ENCODE data around the gene ZDHHC11.
"Not testable (repeated sequence)": the region's sequence is repeated elsewhere in the genome, so short reads cannot be mapped to it uniquely, and the experiment has no call there.

Gene ZDHHC11

DNA sequence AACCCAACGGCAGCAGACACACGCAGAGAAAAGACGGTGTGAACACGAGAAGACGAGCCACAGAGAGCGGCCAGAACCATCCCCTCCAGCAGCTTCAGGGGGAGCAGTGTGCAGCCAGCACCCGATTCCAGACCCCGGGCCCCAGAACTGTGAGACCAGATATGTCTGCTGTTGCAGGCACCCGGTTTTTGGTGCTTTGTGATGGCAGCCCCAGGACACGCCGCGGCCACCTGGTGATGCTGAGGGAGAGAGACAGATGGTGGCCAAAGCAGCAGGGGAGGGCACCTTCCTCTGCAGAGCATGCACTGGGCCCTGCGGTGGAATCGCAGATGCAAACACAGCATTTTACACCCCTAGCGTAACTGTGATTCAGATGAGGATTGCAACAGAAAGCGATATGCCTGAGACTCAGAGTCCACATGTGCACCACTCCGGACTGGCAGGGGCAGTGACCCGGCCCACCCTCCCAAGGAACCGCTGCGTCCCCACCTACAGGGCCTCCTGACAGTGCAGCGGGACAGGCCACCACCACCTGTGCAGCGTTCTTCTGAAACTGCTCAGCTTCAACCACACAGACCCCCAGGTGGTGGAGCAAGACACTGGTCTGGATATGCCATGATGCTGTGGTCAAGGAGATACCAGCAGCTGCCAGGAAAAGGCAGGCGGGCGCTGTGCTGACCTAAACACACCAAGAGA is 90.3 kb downstream of the ZDHHC11 start:
- no peak for DNase-seq (ENCODE audit: low read depth)

DNA sequence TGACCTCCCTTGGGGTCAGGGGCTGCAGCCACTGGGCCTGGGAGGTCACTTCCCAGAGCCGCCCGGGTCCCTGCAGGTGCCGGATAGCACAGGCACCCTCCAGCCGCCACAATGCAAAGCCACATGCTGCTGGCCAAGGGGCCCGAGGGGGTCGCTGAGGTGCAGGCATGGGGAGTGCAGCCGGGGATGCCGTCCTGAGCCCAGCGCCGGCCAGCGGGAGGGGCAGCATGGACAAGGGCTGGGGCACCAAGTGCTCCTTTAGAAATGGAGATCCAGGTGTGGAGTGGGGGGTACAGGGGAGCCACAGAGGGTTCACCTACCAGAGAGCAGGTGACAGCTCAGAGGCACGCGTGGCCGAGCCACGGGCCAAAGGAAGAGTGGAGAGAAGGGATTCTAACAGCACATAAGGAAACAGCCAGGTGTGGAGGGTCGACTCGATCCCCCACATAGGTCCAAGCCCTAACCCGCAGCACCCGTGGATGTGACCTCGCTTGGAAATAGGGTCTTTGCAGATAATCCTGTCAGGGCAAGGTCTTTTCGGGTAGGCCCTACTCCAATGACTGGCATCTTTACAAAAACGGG is 90.9 kb downstream of the ZDHHC11 start:
- no peak for DNase-seq (ENCODE audit: low read depth)

DNA sequence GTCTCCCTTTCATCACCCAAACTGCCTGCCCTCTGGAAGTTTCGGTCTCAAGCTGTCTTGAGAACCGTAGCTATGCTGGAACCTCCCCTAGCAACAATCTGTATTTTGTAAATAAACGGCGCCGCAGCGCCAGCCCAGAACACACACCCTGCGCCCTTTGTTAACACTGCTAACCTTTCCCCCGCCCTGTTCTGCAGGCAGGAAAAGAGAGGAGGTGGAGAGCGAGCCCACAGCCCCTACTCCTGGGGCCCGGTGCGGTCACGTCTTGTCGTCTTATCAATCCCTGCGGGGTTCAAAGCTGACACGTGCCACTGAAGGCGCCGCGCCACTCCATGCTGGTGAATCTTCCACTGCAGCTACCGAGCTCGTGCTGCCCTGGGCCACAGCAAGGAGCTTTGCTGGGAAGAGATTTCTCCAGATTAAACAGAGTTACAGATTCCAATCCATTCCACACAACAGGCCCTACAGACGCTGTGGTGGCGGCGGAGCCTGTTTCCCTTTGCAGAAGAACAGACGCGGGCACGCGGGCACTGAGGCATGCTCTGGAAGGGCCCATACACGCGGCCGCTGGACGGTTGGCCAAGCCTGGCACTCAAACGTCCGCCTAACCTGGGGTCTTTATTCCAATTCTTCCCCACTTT is 91.6 kb downstream of the ZDHHC11 start:
- peak; percentile 33 for DNase-seq (ENCODE audit: low read depth)

DNA sequence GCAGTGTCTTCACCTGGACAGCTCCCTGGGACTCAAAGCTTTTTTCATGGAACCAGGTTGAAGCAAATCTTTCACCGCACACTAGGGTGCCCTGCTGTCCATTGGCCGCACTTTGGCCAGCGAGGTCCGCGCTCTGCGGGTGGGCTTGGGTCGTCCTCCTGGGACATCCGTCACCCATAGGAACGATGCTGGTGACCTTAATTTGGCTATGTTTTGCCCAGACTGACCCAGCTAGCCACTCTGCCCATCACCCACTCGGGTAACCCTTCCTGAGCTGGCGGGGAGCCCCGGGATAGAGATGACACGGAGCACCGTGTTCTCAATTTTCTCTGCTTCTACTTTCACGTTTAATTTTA is 92.1 kb downstream of the ZDHHC11 start:
- no peak for DNase-seq (ENCODE audit: low read depth)

DNA sequence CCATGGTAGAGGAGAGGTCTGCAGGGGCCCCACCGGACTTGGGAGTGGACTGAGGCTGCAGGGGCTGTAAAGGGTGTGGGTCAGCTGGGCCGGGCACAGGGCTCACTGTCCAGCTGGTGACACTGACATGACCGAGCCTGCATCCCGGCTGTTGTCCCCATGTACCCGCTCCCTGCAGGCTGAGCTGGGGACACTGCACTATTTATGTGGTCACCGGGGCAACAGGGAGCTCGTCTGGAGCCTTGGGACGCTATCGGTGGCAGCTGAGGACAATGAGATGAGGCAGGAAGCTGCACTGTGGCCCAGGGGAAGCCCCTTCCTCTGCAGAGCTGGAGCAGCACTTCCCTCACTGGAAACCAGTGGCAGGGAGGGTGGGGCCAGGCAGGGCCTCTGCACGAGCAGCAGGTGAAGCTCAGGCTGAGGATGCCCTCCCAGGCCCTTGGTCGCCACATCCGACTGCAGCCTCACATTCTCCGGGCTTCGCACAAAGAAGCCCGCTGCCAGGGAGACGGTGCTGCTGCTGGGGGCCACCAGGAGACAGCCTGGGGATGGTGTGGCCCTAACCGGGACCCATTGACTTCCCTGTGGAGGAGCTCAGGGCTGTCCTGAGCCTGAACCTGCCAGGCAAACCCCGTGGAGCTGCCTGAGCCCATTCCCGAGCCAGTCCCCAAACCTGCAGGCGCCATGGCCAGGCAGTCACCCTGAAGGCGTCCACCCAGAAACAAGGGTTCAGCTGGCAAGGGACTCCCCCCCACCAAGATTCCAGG is 92.7 kb downstream of the ZDHHC11 start:
- DNase-seq (ENCODE audit: low read depth), result no peak

DNA sequence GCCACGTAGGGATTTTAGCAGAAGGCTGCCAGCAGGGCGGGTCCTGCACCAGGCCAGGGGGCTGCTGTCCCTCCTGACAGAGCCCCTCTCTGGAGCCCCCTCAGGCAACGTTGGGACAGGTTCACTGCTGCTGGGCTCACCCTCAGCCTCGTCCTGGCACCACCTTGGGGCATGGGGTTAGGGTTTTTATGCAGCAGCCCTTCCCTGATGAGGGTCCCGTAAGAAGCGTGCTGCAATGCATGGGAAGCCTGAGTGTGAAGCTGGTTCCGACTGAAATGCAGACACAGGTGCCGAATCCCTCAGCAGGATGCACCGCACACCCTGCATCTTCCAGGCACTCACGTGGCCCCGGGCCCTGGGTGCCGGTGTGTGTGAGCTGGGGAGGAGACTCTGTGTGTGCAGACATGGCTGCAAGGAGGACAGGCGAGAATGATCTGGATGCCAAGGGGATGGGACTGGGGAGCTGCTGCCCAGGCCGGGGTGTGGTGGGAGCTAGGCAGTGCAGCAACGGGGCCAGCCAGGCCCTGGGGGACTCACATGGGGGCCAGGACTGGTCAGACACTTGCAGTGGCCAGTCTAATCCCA is 93.3 kb downstream of the ZDHHC11 start:
- DNase-seq (ENCODE audit: low read depth), result no peak

DNA sequence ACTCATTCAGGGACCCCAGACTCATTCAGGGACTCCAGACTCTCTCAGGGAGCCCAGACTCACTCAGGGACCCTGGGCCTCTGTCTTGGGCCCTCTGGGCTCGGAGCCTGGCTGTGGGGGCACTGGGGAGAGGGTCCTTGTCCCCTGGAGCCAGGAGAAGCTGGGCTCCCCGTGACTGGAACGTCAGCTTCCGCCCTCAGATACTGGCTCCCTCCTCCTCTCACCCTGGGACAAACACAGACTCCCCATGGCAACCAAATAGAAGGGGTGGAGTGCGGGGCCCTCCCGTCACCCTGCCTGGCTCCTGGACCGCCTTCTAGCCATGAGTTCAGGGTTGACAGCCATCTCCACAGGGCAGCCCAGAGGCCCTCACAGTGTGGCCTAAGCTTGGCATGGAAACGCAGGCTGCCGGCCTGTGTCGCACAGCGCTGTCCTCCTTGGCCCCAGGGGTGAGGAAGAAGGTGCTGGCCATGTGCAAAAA is 93.9 kb downstream of the ZDHHC11 start:
- DNase-seq (ENCODE audit: low read depth), result no peak

DNA sequence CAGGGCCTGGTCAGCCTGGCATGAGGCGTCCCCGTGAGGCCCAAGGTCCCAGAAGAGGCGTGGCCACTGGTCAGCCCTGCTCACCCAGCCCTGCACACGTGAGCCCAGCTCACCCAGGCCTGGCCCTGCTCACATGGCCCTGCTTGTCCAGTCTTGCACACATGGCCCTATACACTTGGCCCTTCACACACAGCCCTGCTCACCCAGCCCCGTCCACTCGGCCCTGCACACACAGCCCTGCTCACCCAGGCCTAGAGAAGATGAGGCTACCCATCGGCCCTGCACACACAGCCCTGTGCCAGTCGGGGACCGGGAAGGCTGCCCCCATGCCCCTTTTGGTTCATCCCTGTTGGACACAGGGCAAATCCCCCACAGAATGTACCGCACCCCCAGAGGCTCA is 94.6 kb downstream of the ZDHHC11 start:
- no peak for DNase-seq (ENCODE audit: low read depth)

DNA sequence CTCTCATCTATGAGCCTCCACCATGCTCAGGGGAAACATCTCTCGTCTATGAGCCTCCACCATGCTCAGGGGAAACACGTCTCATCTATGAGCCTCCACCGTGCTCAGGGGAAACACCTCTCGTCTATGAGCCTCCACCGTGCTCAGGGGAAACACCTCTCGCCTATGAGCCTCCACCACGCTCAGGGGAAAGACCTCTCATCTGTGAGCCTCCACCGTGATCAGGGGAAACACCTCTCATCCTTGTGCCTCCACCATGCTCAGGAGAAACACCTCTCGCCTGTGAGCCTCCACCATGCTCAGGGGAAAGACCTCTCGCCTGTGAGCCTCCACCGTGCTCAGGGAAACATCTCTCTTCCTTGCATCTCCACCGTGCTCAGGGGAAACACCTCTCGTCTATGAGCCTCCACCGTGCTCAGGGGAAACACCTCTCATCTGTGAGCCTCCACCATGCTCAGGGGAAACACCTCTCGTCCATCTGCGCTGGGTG is 96.6 kb downstream of the ZDHHC11 start:
- not testable (repeated sequence) for DNase-seq (ENCODE audit: low read depth)

DNA sequence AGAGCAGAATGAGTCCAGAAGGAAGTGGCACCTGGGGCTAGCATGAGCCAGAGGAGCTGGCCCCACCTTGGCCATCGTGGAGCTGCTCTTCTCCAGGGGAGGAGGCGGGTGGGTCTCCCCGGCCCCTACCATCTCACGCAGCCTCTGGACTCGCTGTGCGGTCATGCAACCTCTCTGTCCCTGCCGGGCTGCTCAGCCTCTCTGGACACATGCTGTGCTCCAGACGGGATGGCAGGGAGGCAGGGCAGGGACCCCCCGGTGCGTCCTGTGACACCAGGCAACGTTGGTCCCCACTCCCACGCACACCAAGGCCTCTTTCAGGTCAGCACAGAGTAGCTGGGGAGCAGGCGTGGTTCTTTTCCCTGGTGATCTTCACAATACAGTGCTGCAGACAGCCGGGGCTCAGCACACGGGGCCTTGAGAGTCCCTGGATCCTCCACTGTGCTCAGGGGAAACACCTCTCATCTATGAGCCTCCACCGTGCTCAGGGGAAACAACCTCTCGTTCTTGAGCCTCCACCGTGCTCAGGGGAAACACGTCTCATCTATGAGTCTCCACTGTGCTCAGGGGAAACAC is 97.1 kb downstream of the ZDHHC11 start:
- DNase-seq (ENCODE audit: low read depth), result not testable (repeated sequence)

DNA sequence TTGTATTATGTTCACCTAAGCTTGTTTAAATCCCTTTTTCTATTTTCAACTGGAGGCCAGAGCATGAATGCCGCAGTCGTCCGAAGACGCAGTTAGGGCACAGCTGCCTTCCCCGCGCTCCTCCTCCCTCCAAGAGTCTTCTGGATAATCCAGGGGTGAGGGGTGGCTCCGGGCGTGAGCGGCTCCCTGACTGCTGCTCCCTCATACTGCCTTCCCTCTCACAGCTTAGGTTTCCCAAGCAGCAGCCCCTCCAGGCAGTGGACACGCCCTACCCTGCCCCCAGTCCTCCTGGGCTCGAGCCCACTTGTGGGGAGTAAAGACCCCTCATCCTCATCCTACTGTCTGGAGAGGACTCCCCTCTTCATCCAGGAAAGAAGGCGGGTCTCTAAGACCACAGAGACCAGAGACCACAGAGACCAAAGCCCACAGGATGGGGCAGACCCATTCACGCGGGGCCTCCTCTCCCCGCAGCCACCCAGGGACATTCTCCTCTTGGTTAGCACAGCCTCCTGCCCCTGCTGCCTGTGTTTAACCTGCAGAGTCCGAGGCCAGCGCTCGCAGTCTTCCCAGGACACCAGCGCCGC is 98.2 kb downstream of the ZDHHC11 start:
- not testable (repeated sequence) for DNase-seq (ENCODE audit: low read depth)

DNA sequence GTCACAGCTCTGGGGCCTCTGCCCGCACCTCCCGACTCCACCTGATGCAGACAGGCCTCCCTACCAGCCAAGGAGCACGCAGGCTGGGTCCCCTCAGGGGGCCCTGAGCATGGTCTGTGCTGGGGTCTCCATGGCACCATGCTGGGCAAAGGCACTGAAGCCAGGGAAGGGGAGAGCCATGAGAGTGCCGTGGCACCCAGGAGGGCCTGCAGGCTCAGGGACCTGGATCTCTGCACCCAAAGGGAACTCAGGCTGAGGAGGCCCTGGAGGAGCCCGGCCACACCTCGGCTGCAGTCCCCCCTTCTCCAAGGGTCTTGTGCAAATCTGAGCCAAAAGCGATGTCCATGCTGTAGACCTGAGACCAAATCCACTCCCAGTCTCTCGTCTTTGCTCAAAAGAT is 98.8 kb downstream of the ZDHHC11 start:
- DNase-seq (ENCODE audit: low read depth), result not testable (repeated sequence)

DNA sequence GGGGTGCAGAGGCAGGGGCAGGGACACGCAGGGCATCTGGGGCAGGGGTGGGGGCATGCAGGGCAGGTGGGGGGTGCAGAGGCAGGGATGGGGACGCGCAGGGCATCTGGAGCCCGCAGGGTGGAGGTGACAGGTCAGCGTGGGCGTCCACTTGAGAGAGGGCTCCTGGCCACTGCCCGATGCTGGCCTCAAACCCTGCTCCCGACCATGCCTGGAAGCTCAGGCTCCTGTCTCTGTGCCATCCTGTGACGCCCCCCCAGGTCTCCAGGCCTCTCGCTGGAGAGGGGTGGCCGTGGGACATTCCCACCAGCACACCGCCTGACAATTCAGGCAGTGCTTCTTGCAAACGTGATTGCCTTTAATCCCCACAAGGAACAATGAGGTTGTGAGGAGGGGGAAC is 99.3 kb downstream of the ZDHHC11 start:
- no peak for DNase-seq (ENCODE audit: low read depth)

DNA sequence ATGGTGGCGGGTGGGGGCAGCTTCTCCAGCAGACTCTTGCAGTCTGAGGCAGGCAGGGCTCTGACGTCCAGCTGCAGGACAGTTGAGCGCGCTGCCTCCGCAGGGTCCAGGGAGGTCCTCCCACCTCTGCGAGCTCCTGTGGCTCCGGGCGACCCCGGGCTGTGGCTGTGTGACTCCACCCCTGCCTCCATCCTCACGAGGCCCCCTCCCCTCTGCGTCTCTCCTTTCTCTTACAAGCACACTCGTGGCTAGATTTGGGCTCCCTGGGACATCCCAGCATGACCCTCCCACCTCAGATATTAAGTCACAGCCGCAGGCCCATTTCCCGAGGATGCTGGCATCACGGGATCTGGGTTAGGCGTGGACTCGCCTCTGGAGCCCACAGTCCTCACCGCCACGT is 100.6 kb downstream of the ZDHHC11 start:
- DNase-seq (ENCODE audit: low read depth), result not testable (repeated sequence)

DNA sequence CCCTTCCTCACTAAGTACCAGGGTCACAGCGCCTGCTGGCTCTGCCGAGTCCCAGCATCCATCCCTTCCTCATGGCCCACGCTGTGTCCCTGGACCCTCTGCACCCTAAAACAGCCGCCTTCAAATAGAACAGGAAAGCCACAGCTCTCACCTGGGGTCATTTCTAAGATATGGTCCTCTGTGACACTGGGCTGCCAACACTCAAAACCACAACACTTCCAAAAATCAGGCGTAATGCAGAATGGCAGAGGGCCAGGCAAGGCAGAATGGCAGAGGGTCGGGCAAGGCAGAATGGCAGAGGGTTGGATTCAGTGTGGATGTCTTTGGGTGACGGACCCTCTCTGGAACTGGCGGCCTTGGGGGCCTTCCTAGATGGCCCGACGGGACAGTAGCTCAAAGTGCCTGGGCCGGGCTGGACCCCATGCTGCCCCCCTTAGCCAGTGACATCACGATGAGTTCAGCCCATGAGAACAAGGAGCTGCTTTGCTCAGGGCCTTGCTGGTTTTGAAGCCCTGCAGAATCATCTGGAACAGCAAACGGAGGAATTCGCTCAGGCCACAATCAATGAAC is 101.6 kb downstream of the ZDHHC11 start:
- no peak for DNase-seq (ENCODE audit: low read depth)

DNA sequence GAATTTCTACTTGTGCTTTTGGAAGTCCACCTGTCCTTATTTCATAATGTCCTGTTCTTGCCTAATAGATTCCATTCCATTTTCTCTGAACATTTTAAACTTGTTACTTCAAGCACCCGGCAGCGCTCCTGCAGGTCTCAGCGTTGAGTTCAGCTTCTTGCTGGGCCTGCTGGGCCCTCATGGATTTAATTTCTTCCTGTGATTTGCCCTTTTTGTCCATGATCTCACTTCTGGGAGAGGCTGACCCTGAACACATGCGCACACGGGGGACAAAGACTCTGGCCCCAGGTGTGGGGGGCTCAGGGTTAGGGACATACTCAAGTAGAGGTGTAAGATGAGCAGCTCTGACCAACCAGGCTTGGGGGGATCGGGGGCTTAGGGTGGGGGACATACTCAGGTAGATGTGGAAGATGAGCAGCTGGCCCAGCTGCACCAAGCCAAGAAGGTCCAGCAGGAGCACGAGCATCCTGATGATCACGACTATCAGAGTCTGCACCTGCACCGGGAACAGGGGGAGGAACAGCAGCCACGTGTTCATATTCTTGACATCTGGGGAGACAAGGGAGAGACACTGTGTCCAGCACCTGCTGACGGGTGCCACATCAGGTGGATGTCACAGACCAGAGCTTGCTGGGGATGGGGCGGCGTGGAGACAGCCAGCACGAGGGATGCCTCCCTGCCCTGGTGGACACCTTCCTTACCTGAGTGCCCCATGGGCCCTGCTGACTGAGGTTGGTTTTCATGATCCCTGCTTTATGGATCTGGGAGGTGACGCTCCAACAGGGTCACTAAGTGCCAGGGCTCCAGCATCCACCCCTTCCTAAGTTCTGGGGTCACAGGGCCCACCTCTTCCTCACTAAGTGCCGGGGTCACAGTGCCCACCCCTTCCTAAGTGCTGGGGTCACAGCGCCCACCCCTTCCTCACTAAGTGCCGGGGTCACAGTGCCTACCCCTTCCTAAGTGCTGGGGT is 102.5 kb downstream of the ZDHHC11 start:
- not testable (repeated sequence) for DNase-seq (ENCODE audit: low read depth)

DNA sequence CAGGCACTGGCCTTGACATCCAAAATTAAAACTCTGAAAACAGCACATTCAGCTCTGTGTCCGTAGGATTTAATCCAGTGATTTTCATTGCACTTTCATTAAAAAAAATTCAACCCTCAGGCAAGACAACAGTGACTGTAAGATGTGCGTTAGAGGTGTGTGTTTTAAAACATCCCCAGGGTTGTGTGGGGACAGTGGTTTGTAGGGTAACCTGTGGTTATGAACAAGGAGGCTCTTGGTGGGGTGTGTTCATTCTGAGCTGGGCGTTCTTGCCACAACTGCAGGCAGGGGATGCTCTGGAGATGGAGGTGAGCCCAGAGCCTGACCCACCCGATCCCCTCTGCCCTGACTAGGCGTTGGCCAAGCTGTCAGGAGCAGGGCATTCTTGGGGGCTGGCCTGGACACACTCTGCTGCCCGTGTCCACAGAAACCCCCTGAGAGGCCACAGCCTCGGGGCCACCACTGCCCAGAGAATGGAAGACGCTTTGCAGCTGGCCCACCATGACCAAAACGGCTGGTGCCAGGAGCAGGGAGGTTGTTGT is 103.4 kb downstream of the ZDHHC11 start:
- DNase-seq (ENCODE audit: low read depth), result not testable (repeated sequence)

DNA sequence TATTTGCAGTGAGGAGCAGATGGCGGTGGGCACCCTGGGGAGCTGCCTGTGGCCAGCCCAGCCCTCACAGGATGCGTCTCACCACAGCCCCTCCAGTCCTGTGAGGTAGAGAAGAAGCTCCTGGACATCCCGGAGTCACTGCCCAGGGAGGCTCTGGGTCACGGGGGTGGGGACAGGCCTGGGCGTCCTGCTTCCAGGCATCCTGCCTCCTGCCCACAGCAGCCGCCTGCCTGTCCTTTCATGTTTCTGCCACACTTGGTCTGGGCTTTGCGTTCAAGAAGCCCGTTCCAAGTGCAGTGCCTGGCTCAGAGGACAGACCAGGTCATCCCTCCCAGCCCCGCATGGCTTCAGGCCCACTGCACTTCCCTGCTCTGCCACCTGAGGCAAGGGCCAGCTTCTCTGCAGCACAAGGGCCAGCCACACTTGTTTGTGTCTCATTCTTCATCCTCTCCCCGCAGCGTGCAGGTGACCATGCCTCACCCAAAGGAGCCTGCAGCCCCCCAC is 104.5 kb downstream of the ZDHHC11 start:
- no peak for DNase-seq (ENCODE audit: low read depth)

All from activated T-cell treated with anti-CD3 and anti-CD28 coated beads for 1 hour (primary cell).